Loucy (cell line): ENCODE measurements around the gene SOBP.

Experiments
- EZH2phosphoT487 ChIP-seq: fragments of 200-600 bp; IDR thresholded peaks from 2 replicates; pipeline ENCODE4 v1.6.1; 2018; ENCODE audit warnings: antibody characterized with exemption, mild to moderate bottlenecking, moderate library complexity, borderline replicate concordance
- TF ChIP-seq, protein P1 (sequence below): fragments of 200-600 bp; sonication (generic); conservative IDR thresholded peaks from 2 replicates; pipeline ENCODE4 v1.5.1; 2014; ENCODE audit warnings: mild to moderate bottlenecking, antibody characterized with exemption, low read length

DNA sequence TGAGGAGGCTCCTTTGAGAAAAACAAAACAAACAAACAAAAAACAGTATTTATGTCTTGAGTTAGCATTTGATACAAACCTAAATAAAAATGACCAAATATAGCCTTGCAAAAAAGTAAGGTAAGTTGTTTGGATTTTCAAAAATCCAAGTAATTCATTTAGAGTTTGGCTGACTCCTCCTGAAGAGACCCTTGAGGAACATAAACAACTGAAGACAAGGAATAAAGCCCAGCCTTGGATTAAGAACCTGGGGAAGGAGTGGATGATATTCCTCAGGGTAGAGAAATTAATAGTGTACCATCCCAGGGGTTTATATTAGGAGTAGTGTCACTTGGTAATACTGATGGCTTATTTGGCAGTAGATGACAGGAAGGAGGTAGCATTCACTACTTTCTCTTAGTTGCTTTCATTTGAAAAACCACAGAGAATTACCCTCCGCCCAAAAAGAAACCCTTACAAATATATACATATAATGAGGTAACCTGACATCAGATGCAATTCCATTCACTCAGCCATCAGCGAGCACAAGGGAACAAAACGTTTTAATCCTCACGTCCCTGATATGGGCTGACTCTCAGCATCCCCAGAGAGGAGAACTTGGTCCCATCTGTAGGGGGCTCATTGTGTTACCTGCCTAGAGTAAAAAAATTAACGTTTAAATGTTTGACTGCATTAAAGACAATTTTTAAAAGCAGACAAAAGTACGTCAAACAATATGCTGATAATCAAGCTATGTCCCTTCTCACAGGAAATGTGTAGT lies 57.0 kb downstream of the SOBP start:
- TF ChIP-seq, protein P1, sequence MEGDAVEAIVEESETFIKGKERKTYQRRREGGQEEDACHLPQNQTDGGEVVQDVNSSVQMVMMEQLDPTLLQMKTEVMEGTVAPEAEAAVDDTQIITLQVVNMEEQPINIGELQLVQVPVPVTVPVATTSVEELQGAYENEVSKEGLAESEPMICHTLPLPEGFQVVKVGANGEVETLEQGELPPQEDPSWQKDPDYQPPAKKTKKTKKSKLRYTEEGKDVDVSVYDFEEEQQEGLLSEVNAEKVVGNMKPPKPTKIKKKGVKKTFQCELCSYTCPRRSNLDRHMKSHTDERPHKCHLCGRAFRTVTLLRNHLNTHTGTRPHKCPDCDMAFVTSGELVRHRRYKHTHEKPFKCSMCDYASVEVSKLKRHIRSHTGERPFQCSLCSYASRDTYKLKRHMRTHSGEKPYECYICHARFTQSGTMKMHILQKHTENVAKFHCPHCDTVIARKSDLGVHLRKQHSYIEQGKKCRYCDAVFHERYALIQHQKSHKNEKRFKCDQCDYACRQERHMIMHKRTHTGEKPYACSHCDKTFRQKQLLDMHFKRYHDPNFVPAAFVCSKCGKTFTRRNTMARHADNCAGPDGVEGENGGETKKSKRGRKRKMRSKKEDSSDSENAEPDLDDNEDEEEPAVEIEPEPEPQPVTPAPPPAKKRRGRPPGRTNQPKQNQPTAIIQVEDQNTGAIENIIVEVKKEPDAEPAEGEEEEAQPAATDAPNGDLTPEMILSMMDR, result no peak
- TF ChIP-seq EZH2phosphoT487, result no peak
